NCI-H2227 treated with DMSO at 0.1 percent for 48 hours (cell line): ENCODE measurements around the gene AGTRAP.

ENCODE experiments used
- DNase-seq: peaks from one replicate; lab custom pipeline; 2025; lab: John Stamatoyannopoulos, UW

AGTRAP gene

GRCh38 chr1:11764115-11764514 lies 28.2 kb downstream of the AGTRAP start:
- DNase-seq, result no peak

- no peak for DNase-seq
Observed at GRCh38 chr1:11764519-11764918, 28.6 kb downstream of the AGTRAP start.

GRCh38 chr1:11765661-11766428 lies 29.9 kb downstream of the AGTRAP start:
- no peak for DNase-seq

- DNase-seq, result no peak
Observed at GRCh38 chr1:11766429-11766776, 30.5 kb downstream of the AGTRAP start.

GRCh38 chr1:11767922-11768704 lies 32.2 kb downstream of the AGTRAP start:
- no peak for DNase-seq

- no peak for DNase-seq
Observed at GRCh38 chr1:11768821-11769220, 32.9 kb downstream of the AGTRAP start.

GRCh38 chr1:11769274-11769673 lies 33.3 kb downstream of the AGTRAP start:
- no peak for DNase-seq

GRCh38 chr1:11770011-11770410 lies 34.1 kb downstream of the AGTRAP start:
- DNase-seq, result no peak

GRCh38 chr1:11771481-11772043 lies 35.6 kb downstream of the AGTRAP start:
- DNase-seq, result no peak

- no peak for DNase-seq
Observed at GRCh38 chr1:11772458-11772857, 36.5 kb downstream of the AGTRAP start.

- DNase-seq, result no peak
Observed at GRCh38 chr1:11774753-11775152, 38.8 kb downstream of the AGTRAP start.

GRCh38 chr1:11777658-11778322 lies 41.9 kb downstream of the AGTRAP start:
- no peak for DNase-seq

GRCh38 chr1:11778336-11778735 lies 42.4 kb downstream of the AGTRAP start:
- DNase-seq, result no peak

- no peak for DNase-seq
Observed at GRCh38 chr1:11778844-11779623, 43.1 kb downstream of the AGTRAP start.

- DNase-seq, result no peak
Observed at GRCh38 chr1:11779715-11780379, 43.9 kb downstream of the AGTRAP start.

GRCh38 chr1:11780380-11781147 lies 44.6 kb downstream of the AGTRAP start:
- no peak for DNase-seq

GRCh38 chr1:11781297-11781696 lies 45.4 kb downstream of the AGTRAP start:
- DNase-seq, result no peak

- no peak for DNase-seq
Observed at GRCh38 chr1:11782127-11782708, 46.3 kb downstream of the AGTRAP start.

- no peak for DNase-seq
Observed at GRCh38 chr1:11783556-11783955, 47.6 kb downstream of the AGTRAP start.
